Left cardiac atrium (tissue), 4 donors: Measurements from ENCODE around the gene OPN1LW. TPM values are rescaled to one million over a fixed set of nuclear protein-coding genes. Genes with fewer than 3 reads are reported as not detected.
A peak's percentile ranks its signal among the peaks of the same experiment; 100 is the strongest.
"Not testable (repeated sequence)": the region's sequence is repeated elsewhere in the genome, so short reads cannot be mapped to it uniquely, and the experiment has no call there.

ENCODE experiments used
- ATAC-seq, 2 donors: fragments of 200-7000 bp; cut with Tn5 transposase; one replicate each; pipeline ENCODE4 v1.9.1; 2020; ENCODE audit warnings: mild to moderate bottlenecking in 2 of 2, moderate library complexity in 2 of 2
- DNase-seq: peaks from one replicate; pipeline ENCODE4 v3.0.0-alpha.2; 2020
- intact Hi-C, 2 donors: fragments of 100-400 bp; cut with DNase I; formaldehyde crosslinking; loops; one replicate each; pipeline versions ENCODE4 v1.14.1 to v1.15.1; 2022 to 2023
- long read RNA-seq: library from polyadenylated mRNA; unstranded; transcript quantifications from one replicate; pipeline ENCODE4 v2.0.0, GENCODE V29; 2021
- total RNA-seq, 2 donors: library from RNA; stranded (reverse); fragmentation: NEBNext Ultra II Directional; extraction: Animal tissue kit (Norgen Biotek cat#: 25700); gene quantifications; one replicate each; pipeline ENCODE4 v1.2.1, GENCODE V29; 2021
- donor health status: DM: no; HTN: yes; CAD: no.
- donor health status: DM: no; HTN: yes; CAD: no; lungs with severe emphysema.
- donor health status: DM: yes; HTN: yes; CAD: no.
- donor health status: Dilated cardiomyopathy.

OPN1LW gene
- not detected for total RNA-seq
- long read RNA-seq: 0 reads

DNA sequence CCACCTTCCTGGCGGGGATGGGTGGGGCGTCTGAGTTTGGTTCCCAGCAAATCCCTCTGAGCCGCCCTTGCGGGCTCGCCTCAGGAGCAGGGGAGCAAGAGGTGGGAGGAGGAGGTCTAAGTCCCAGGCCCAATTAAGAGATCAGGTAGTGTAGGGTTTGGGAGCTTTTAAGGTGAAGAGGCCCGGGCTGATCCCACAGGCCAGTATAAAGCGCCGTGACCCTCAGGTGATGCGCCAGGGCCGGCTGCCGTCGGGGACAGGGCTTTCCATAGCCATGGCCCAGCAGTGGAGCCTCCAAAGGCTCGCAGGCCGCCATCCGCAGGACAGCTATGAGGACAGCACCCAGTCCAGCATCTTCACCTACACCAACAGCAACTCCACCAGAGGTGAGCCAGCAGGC lies at the start of gene OPN1LW:
Gene OPN1LW (plus strand): TSS at position 234 of the 400 bp plus-strand sequence. CDS start 41 bp downstream, at position 275.
- ATAC-seq, DNase-seq, intact Hi-C loops: not testable (repeated sequence)

DNA sequence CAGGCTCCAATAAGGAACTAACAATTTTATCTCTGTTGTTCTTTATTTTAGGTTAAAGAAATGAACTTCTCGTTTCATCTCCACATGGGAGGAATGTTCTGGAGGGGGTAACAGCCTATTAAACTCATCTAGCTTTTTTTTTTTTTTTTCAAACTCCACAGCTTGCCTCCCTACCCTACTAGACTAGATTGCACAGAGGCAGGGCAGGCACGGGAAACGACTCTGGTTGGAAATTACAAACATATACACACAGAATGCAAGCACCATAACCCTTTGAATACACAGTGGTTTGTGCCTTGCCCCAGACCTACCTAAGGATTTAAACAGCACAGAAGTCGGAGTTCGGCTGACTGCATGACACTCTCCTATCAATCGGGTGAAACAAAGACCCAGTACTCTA lies 49.2 kb upstream of the OPN1LW start:
- intact Hi-C loops: no loop called here
- DNase-seq (no peak), ATAC-seq (no peak)

DNA sequence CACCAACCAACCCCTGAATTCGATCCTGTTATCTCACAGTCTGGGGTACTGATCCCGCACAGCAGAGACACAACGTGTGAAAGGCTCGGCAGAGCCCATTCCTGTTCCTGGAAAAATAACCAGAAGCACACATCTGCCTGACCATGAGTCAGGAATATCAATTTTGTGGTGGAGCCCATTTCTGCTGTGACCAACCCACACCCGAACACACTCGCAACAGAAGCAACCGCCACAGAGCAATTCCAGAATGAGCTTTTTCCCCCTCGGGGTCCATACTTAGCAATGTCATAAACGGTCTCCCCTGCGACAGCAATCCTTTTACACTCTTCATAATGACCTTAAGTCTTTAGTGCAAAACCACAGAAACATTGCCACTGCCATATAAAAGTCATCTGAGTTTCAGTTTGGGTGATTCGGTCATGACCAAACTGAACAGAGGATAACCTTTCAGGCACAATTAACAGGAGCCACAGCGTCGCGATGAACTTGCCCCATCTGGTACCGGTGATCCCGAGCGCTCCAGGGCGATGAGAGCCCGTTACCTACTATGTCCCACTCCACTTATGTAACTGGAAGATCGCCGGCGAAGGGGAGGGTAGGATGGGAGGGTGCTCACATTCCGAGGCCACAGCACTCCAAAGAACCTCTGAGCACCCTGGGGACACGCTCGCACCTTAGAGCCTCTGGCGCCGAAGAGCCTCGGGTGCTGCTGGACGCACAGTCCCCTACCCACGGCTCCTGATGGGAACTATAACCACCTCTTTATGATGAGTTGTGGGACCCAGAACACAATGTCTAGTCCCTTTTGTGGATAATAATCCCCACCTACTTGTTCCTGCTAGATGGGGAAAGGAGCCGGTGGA lies 47.7 kb upstream of the OPN1LW start:
- intact Hi-C loops: no loop called here
- peak in 1 of 2 donors; percentile 9 for ATAC-seq
- DNase-seq: no peak

DNA sequence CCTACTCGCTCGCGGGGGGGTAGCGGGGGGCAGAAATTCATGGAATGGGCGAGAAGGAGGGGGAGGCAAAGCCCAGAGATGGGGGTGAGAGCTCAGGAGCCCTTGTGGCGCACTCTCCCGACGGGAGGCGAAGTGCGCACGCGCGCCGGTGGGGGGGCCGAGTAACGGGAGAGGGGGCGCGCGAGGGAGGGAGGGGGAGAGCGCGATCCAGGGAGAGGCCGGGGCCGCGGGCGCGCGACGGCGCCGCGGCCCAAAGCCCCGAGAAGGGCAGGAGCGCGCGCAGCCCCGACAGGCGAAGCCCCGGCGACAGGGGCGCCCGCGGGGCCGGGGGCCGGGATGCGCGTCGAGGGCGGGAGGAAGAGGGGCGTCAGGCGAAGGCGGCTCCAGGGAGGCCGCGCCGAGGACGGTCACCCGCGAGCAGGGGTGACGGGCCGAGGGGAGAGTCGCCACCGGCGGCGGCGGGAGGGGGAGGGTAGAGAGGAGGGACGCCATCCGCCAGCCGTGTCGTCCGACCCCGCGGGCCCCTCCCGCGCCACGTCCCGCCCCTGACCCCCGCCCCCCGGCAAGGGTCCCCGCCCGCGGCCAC lies 46.9 kb upstream of the OPN1LW start:
- peak; percentile 80 to 83 for ATAC-seq
- DNase-seq: peak; percentile 73
- intact Hi-C loops: no loop called here

DNA sequence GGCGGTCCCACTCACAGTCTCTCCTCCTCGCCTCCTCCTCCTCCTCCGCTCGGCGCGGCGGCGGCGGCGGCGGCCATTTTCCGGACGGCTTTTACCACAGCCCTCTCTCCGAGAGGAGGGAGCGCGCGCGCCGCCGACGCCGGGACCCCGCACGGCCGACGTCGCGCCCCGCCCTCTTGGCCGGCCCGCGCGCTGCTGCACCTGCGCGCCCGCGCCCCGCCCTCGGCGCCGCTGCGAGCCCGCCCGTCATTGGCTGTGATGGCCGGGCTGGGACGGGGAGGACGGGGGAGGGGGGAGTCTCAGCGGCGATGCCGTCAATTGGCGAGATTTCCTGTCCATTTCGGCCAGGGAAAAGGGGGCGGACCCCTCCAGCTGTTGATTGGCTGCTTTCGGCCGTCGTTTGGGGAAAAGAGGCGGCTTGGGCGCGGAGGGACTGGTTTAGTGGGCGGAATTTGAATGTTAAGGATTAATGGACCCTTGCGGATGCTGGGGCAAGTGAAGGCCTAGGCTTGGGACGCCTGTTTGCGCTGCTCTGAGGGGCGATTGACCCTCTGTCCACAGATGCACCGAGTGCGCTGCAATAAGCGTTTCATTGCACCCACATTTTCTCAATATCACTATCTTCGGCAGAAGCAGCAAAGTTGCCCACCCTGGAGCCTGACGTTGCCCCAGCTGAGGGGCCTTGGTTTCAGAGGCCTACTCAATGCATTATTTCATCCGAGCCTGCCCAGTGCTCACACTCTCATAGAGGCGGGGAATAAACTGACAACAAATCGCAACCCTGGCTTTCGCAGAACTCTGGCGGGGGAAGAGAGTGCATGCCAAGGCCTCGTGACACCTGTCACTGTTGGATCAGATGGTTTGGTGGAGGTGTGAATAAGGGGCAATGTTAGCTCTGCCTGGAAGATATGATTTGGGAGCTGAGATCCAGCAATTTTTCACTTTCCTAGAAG lies 46.2 kb upstream of the OPN1LW start, which contains the start of gene MECP2:
Gene MECP2 (minus strand): TSS at position 129 of the 953 bp plus-strand sequence.
- intact Hi-C loops: no loop called here
- ATAC-seq: peak; percentile 96
- DNase-seq: peak; percentile 91

DNA sequence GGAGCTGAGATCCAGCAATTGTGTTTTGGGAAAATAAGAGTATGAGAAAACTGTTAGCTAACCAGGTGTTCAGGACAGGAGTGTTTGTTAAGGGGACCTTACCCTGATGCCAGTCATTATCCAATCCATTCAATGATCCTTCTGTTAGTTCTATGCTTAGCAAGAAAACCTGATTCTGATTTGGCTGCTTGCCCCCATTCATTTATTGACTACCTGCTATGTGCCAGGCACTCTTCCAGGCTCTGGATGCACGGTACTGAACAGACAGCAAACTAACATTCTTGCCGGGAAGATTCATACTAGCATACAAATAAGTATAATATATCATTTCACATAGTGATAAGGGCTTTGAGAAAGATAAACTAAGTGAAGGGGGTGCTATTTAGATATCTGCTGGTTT lies 45.5 kb upstream of the OPN1LW start:
- DNase-seq (no peak), ATAC-seq (no peak)
- intact Hi-C loops: no loop called here

DNA sequence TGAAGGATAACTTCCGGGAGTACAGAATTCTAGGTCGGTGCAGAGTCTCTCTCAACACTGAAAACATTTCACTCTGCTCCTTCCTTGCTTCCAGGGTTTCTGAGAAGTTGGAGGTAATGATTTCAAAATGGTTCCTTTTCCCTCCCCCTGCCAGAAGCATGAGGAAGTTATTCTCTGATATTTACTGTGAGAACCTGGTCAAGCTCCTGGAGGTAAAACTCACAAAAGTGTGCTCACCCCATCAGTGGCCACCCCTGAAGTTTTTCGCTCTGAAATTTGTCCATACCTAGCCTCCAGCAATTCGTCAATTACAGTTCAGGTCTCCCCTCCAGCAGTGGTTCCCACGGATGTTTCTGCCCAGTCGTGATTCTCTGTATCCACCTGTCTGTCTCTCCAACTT lies 30.3 kb upstream of the OPN1LW start:
- no peak for DNase-seq
- intact Hi-C loops: no loop called here
- no peak for ATAC-seq

DNA sequence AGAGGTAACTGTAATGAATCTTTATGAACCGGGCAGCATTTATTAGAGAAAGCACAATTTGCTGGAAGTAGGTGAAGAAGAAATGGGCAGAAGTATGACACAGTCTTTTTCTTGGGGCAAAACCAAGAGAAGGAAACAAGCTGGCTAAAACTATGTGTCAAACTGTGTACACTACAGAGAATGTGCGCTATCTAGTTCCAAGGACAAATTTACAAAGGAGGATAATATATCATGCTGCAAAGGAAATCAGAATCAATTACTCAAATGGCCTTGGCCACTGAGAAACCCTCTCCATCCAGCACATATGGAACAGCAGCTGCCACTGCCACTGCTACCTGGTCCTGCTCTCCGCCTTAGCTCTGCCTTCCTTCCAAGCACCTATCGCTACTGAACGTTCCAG lies 29.4 kb upstream of the OPN1LW start:
- DNase-seq (no peak), ATAC-seq (no peak)
- intact Hi-C loops: no loop called here

DNA sequence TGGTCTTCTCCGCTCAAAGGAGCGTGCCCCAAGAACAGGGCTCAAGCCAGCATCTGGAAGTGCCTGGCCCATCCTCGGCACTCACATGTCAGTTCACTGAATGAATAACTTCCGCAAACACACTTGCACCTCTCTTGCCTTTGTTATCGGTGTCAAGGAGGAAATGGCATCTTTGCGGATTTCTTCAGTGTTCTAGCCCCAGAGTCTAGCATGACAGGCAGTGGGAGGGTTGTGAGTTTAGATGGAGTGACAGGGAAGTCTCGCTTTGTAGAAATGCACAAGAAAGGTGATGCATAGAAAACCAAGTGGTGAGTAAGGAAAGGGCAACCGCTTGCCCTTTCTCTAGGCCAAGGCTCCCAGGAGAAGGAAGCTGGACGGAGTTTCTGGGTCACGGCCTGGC lies 29.0 kb upstream of the OPN1LW start:
- DNase-seq (no peak), ATAC-seq (no peak)
- intact Hi-C loops: no loop called here

DNA sequence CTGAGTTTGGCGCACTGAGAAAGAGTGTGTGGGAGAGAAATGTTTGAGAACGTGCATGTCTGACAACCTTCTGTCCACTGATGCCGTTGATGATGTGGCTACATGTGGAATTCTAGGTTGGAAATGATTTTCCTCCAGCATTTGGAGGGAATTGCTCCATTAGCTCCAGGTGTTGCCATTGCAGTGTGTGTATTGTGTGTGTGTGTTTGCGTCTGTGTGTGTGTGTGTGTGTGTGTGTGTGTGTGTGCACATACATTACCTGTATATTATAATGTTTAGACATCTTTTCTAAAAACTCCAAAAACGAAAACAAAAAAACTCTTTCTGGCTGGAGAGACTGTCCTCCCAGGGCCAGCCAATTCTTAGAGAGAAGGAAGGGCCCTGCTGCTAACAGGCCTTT lies 28.3 kb upstream of the OPN1LW start:
- ATAC-seq (no peak), DNase-seq (no peak)
- intact Hi-C loops: no loop called here

DNA sequence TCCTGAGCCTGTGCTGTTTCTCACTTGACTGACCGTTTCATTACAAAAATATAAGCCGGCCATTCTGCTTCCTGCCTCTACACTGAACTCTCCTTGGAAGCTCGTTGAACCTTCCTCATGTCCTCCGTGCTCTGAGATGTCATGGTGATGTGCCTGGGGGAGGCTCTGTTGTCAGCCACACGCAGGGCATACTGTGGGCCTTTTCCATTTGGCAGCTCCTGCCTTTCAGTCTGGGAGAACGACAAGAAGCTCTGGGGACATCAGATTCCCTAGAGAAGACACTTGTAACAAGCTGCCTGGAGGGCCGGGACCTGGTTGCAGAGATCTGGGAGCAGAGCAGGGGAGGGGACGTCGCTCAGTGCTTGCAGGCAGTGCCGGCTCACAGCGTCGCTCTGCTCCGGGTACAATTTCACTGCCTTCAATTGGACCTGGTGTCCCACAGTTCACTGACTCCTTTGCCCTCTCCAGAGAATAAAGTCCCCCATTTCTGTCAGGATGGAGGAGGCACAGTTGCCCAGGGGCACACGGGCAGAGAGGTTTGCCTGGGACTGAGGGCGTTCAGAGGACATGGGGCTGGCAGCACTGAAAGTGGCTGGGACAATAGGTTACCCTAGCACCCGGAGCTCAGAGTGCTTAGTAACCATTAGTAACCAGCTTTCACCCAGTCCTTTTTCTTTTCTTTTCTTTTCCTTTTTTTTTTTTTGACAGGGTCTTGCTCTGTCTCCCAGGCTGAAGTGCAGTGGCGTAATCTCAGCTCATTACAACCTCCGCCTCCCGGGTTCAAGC lies 27.4 kb upstream of the OPN1LW start:
- no peak for ATAC-seq
- no peak for DNase-seq
- intact Hi-C loops: no loop called here

DNA sequence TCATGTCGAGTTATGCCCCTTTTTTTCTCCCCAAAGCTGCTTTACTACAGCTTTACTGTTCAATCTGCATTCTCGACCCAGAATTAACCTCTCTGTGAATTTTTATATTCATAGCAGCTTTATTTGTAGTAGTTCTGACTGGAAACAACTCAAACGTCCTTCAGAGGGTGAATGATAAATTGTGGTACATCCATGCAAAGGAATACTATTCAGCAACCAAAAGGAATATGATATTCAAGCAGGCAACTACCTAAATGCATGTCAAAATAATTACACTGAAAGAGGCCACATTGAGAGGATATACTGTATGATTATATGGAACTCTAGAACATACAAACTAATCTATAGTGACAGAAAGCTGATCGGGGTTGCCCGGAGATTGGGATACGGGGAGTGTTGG lies 26.5 kb upstream of the OPN1LW start:
- intact Hi-C loops: no loop called here
- ATAC-seq (no peak), DNase-seq (no peak)

DNA sequence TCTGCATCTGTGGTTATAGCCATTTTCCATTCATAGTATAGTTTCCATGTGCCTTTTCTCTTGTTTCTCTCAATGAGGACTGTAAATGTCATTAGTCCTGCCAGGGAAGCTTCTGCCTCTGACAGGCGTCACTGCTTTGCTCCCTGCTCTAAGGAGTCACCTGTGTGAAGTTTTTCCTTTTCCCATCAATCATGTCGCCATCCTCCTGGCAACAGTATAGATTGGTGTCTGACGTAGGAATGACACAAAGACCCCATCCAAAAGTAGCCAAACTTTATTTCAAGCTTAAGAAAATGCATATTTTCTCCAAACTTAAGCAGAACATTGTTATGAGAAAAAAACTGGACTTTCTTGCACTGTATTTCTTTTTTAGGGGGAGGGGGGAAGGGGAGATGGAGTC lies 23.5 kb upstream of the OPN1LW start:
- ATAC-seq: no peak
- intact Hi-C loops: no loop called here
- no peak for DNase-seq

DNA sequence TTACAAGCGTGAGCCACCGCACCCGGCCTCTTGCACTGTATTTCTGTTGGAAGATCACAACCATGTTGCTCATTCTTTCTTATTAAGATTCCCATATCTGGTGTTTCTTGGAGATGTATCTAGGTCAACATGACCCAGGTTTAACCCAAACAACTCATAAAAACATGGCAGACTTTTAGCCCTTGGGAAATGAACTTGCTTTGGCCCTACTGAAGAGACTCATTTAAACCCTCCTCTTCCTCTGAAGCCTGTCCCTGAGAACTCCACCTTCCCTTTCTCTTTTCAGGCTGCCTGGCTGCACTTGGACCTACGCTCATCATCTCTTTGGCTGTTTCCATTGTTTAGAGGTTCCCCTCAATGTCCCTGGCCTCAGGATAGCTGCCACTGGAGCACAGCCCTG lies 22.8 kb upstream of the OPN1LW start:
- ATAC-seq: no peak
- intact Hi-C loops: no loop called here
- DNase-seq: no peak

DNA sequence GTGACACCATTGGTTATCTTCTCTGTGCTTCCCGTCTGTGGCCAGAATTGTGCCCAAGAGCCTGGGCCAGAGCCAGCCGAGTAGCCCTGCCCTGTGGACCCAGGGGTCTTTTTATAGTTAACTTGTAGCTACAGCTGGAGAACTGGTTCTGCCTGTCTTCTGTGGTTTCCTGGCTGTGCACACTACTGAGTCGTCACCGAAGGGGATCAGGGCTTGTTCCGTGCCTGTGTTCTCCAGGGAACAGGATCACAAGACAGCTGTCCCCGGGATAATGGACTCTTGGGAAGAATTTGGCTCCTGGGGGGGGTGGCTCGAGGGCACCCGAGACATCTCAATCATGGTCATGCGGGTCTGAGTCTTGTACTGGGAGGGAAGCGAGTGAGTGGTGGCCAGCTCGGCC lies 22.1 kb upstream of the OPN1LW start:
- intact Hi-C loops: no loop called here
- DNase-seq: no peak
- peak in 1 of 2 donors; percentile 16 for ATAC-seq

DNA sequence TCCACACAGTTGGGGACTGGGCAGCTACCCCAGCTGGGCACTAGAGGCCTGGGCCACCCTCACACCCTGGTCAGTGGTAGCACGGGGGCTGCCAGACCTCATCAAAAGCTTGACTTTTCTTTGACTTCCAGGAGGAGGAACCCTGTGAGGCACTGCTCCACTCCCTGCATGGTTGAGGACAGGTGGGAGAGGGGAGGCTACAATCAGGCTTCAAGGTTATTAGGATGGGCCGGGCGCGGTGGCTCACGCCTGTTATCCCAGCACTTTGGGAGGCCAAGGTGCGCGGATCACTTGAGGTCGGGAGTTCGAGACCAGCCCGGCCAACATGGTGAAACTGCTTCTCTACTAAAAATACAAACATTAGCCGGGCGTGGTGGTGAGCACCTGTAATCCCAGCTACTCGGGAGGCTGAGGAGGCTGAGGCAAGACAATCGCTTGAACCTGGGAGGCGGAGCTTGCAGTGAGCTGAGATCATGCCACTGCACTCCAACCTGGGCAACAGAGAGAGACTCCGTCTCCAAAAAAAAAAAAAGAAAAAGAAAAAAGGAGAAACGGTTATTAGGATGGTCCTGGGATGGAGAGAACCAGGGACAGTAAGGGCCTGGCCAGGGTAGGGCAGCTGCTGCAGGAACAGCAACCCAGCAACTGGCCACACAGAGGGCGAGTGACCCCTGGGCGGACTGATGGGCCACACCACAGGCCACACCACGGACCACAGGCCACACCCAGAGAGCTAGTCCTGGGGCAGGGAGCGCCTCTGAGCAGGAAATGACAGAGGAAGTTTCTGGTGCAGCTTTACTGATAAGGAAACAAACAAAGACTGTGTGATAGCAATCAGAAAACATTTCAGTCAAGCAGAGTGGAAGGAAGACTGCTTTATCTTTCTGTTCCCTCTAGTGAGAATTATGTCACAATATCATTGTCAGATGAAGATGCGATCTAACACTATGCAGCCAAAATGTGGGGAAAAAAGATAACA lies 20.5 kb upstream of the OPN1LW start:
- ATAC-seq: peak; percentile 58 to 65
- intact Hi-C loops: no loop called here
- DNase-seq: peak; percentile 55

DNA sequence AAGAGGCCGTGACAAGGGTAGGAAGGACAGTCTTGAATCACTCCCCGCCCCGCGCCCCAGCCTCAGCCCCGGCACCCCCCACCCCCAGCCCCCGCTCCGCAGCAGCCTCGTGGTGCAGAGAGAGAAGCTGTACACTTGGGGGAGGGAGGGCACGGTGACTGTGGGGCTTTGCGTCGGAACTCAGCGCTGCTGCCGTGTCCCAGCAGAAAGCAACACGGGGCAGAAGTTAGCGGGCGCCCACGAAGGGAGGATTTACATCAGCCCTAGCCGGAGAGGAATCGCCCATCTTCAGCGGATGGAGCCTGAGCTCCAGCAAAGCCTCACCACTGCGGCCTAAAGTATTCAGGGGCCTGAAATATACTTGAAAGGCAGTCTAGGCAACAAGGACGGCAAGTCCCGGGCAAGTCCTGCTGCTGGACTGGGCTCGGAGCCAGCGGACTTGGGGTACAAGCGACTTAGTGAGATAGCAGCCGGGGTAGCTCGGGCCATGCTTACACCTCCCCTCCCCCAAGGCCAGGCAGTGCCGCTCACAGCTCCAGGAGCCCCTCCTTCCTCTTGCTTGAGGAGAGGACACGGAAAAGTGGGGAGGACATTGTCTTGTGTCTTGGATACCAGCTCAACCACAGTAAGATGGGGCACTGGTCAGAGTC lies 18.5 kb upstream of the OPN1LW start:
- peak; percentile 42 for DNase-seq
- ATAC-seq: peak; percentile 35 to 44
- intact Hi-C loops: no loop called here
